ENCODE results near the gene ZNF805.
"Not testable (repeated sequence)": the region's sequence is repeated elsewhere in the genome, so short reads cannot be mapped to it uniquely, and the experiment has no call there.

Gene ZNF805

GRCh38 chr19:57239982-57240310 lies 486 bp upstream of the ZNF805 start:
- H3K36me3 ChIP-seq (ENCODE audit: control insufficient read depth, insufficient read depth, low read length) = peaks cover 5% of the 10 kb centered on the region
- H3K9me3 ChIP-seq (ENCODE audit: control insufficient read depth, insufficient read depth, low read length) = no peaks in the 10 kb centered on the region
- H3K9ac ChIP-seq (ENCODE audit: low read depth, low read length) = peak overlapping the region; percentile 62
- peak overlapping the region; percentile 98 for H3K4me3 ChIP-seq (ENCODE audit: low read depth, low read length)
- no peaks in the 10 kb centered on the region for H3K4me1 ChIP-seq (ENCODE audit: control insufficient read depth, insufficient read depth, low read length)
- no peaks in the 10 kb centered on the region for H3K27me3 ChIP-seq (ENCODE audit: control insufficient read depth, insufficient read depth, low read length)

- no peaks in the 10 kb centered on the region for H3K4me1 ChIP-seq (ENCODE audit: control insufficient read depth, insufficient read depth, low read length)
- no peaks in the 10 kb centered on the region for H3K9me3 ChIP-seq (ENCODE audit: control insufficient read depth, insufficient read depth, low read length)
- peak overlapping the region; percentile 92 for H3K9ac ChIP-seq (ENCODE audit: low read depth, low read length)
- peaks cover 7% of the 10 kb centered on the region for H3K36me3 ChIP-seq (ENCODE audit: control insufficient read depth, insufficient read depth, low read length)
- H3K27me3 ChIP-seq (ENCODE audit: control insufficient read depth, insufficient read depth, low read length) = no peaks in the 10 kb centered on the region
- peak overlapping the region; percentile 98 for H3K4me3 ChIP-seq (ENCODE audit: low read depth, low read length)
Measured at GRCh38 chr19:57241176-57241575, 744 bp downstream of the ZNF805 start.

- Histone ChIP-seq H3K4me1 (ENCODE audit: control insufficient read depth, insufficient read depth, low read length) (no peaks in the 10 kb centered on the region), H3K9me3 (ENCODE audit: control insufficient read depth, insufficient read depth, low read length) (no peaks in the 10 kb centered on the region), H3K4me3 (ENCODE audit: low read depth, low read length) (no peak overlapping the region), H3K36me3 (ENCODE audit: control insufficient read depth, insufficient read depth, low read length) (peaks cover 7% of the 10 kb centered on the region), H3K9ac (ENCODE audit: low read depth, low read length) (no peak overlapping the region), H3K27me3 (ENCODE audit: control insufficient read depth, insufficient read depth, low read length) (no peaks in the 10 kb centered on the region)
Measured at GRCh38 chr19:57242821-57243220, 2.4 kb downstream of the ZNF805 start.

GRCh38 chr19:57244513-57244912 lies 4.1 kb downstream of the ZNF805 start:
- Histone ChIP-seq H3K4me1 (ENCODE audit: control insufficient read depth, insufficient read depth, low read length) (no peaks in the 10 kb centered on the region), H3K9ac (ENCODE audit: low read depth, low read length) (no peak overlapping the region), H3K27me3 (ENCODE audit: control insufficient read depth, insufficient read depth, low read length) (no peaks in the 10 kb centered on the region), H3K36me3 (ENCODE audit: control insufficient read depth, insufficient read depth, low read length) (peaks cover 12% of the 10 kb centered on the region), H3K9me3 (ENCODE audit: control insufficient read depth, insufficient read depth, low read length) (no peaks in the 10 kb centered on the region), H3K4me3 (ENCODE audit: low read depth, low read length) (no peak overlapping the region)

GRCh38 chr19:57245066-57245465 lies 4.6 kb downstream of the ZNF805 start:
- Histone ChIP-seq H3K4me1 (ENCODE audit: control insufficient read depth, insufficient read depth, low read length) (no peaks in the 10 kb centered on the region), H3K9me3 (ENCODE audit: control insufficient read depth, insufficient read depth, low read length) (no peaks in the 10 kb centered on the region), H3K36me3 (ENCODE audit: control insufficient read depth, insufficient read depth, low read length) (peaks cover 15% of the 10 kb centered on the region)

GRCh38 chr19:57245959-57246358 lies 5.5 kb downstream of the ZNF805 start:
- H3K27me3 ChIP-seq (ENCODE audit: control insufficient read depth, insufficient read depth, low read length) = no peaks in the 10 kb centered on the region
- no peaks in the 10 kb centered on the region for H3K4me1 ChIP-seq (ENCODE audit: control insufficient read depth, insufficient read depth, low read length)
- H3K9me3 ChIP-seq (ENCODE audit: control insufficient read depth, insufficient read depth, low read length) = no peaks in the 10 kb centered on the region
- H3K36me3 ChIP-seq (ENCODE audit: control insufficient read depth, insufficient read depth, low read length) = peaks cover 15% of the 10 kb centered on the region
- H3K9ac ChIP-seq (ENCODE audit: low read depth, low read length) = no peak overlapping the region
- no peak overlapping the region for H3K4me3 ChIP-seq (ENCODE audit: low read depth, low read length)

More at GRCh38 chr19:57245066-57245465, 4.6 kb downstream of the ZNF805 start:
- no peak overlapping the region for H3K9ac ChIP-seq (ENCODE audit: low read depth, low read length)
- no peaks in the 10 kb centered on the region for H3K27me3 ChIP-seq (ENCODE audit: control insufficient read depth, insufficient read depth, low read length)
- H3K4me3 ChIP-seq (ENCODE audit: low read depth, low read length) = no peak overlapping the region

GRCh38 chr19:57248646-57249045 lies 8.2 kb downstream of the ZNF805 start:
- H3K27me3 ChIP-seq (ENCODE audit: control insufficient read depth, insufficient read depth, low read length) = no peaks in the 10 kb centered on the region
- no peaks in the 10 kb centered on the region for H3K4me1 ChIP-seq (ENCODE audit: control insufficient read depth, insufficient read depth, low read length)
- no peak overlapping the region for H3K4me3 ChIP-seq (ENCODE audit: low read depth, low read length)
- no peak overlapping the region for H3K9ac ChIP-seq (ENCODE audit: low read depth, low read length)
- peaks cover 15% of the 10 kb centered on the region for H3K36me3 ChIP-seq (ENCODE audit: control insufficient read depth, insufficient read depth, low read length)
- no peaks in the 10 kb centered on the region for H3K9me3 ChIP-seq (ENCODE audit: control insufficient read depth, insufficient read depth, low read length)

- Histone ChIP-seq H3K4me3 (ENCODE audit: low read depth, low read length) (no peak overlapping the region), H3K9ac (ENCODE audit: low read depth, low read length) (no peak overlapping the region), H3K27me3 (ENCODE audit: control insufficient read depth, insufficient read depth, low read length) (no peaks in the 10 kb centered on the region), H3K4me1 (ENCODE audit: control insufficient read depth, insufficient read depth, low read length) (no peaks in the 10 kb centered on the region), H3K36me3 (ENCODE audit: control insufficient read depth, insufficient read depth, low read length) (peaks cover 15% of the 10 kb centered on the region), H3K9me3 (ENCODE audit: control insufficient read depth, insufficient read depth, low read length) (no peaks in the 10 kb centered on the region)
Measured at GRCh38 chr19:57249329-57249728, 8.9 kb downstream of the ZNF805 start.

GRCh38 chr19:57253767-57254166 lies 13.3 kb downstream of the ZNF805 start:
- not testable (repeated sequence) for H3K4me3 ChIP-seq (ENCODE audit: low read depth, low read length); H3K9me3 ChIP-seq (ENCODE audit: control insufficient read depth, insufficient read depth, low read length); H3K27me3 ChIP-seq (ENCODE audit: control insufficient read depth, insufficient read depth, low read length); H3K36me3 ChIP-seq (ENCODE audit: control insufficient read depth, insufficient read depth, low read length); H3K9ac ChIP-seq (ENCODE audit: low read depth, low read length); H3K4me1 ChIP-seq (ENCODE audit: control insufficient read depth, insufficient read depth, low read length)

GRCh38 chr19:57262044-57262443 lies 21.6 kb downstream of the ZNF805 start:
- Histone ChIP-seq H3K4me3 (ENCODE audit: low read depth, low read length) (no peak overlapping the region), H3K36me3 (ENCODE audit: control insufficient read depth, insufficient read depth, low read length) (no peaks in the 10 kb centered on the region), H3K9ac (ENCODE audit: low read depth, low read length) (no peak overlapping the region), H3K27me3 (ENCODE audit: control insufficient read depth, insufficient read depth, low read length) (no peaks in the 10 kb centered on the region), H3K9me3 (ENCODE audit: control insufficient read depth, insufficient read depth, low read length) (no peaks in the 10 kb centered on the region), H3K4me1 (ENCODE audit: control insufficient read depth, insufficient read depth, low read length) (peaks cover 7% of the 10 kb centered on the region)

- H3K4me1 ChIP-seq (ENCODE audit: control insufficient read depth, insufficient read depth, low read length) = peaks cover 7% of the 10 kb centered on the region
- H3K4me3 ChIP-seq (ENCODE audit: low read depth, low read length) = no peak overlapping the region
- no peaks in the 10 kb centered on the region for H3K27me3 ChIP-seq (ENCODE audit: control insufficient read depth, insufficient read depth, low read length)
- H3K36me3 ChIP-seq (ENCODE audit: control insufficient read depth, insufficient read depth, low read length) = no peaks in the 10 kb centered on the region
- H3K9ac ChIP-seq (ENCODE audit: low read depth, low read length) = no peak overlapping the region
- no peaks in the 10 kb centered on the region for H3K9me3 ChIP-seq (ENCODE audit: control insufficient read depth, insufficient read depth, low read length)
Measured at GRCh38 chr19:57263244-57263741, 22.9 kb downstream of the ZNF805 start.

- H3K9ac ChIP-seq (ENCODE audit: low read depth, low read length) = no peak overlapping the region
- no peaks in the 10 kb centered on the region for H3K27me3 ChIP-seq (ENCODE audit: control insufficient read depth, insufficient read depth, low read length)
- H3K4me1 ChIP-seq (ENCODE audit: control insufficient read depth, insufficient read depth, low read length) = peaks cover 7% of the 10 kb centered on the region
- H3K4me3 ChIP-seq (ENCODE audit: low read depth, low read length) = no peak overlapping the region
- no peaks in the 10 kb centered on the region for H3K9me3 ChIP-seq (ENCODE audit: control insufficient read depth, insufficient read depth, low read length)
- no peaks in the 10 kb centered on the region for H3K36me3 ChIP-seq (ENCODE audit: control insufficient read depth, insufficient read depth, low read length)
Measured at GRCh38 chr19:57267291-57267690, 26.9 kb downstream of the ZNF805 start.

All from iPS-15b (cell line).